NCI-H748 treated with DMSO at 0.1 percent for 48 hours (cell line): ENCODE data around the gene CARD11.

Source experiments
- DNase-seq: peaks from one replicate; lab custom pipeline; 2025; lab: John Stamatoyannopoulos, UW

Gene CARD11

DNA sequence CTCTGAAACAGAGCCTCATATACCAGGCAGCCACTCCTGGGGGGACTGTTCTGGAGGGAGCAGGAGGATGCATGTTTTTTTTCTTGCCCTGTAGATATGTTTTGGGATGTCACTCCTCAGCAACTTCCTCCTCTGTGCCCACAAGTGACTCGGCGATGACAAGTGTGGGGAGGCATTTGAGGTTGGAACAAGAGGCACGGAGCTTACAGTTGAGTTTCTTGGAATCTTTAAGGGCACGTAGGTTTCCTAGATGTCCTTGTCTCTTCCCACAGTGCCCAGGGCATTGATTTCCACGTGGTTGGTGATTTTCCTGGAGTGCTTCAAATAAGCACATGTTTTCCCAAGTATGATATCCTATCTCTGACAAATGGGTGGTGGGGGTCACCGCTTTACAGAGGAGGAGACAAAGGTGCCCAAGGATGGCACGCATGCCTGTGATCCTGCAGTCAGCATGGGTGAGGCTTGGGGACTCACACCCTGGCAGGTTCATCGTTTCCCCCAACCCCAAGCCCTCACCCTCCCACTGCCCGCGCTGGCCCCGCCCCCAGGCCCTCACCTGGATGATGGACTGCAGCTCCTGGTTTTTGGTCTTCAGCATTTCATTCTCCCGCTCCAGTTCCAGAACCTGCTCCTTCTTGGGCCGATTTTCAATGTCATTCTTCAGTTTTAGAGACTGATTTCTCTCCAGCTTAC, 104.3 kb downstream of the CARD11 start:
- no peak for DNase-seq

DNA sequence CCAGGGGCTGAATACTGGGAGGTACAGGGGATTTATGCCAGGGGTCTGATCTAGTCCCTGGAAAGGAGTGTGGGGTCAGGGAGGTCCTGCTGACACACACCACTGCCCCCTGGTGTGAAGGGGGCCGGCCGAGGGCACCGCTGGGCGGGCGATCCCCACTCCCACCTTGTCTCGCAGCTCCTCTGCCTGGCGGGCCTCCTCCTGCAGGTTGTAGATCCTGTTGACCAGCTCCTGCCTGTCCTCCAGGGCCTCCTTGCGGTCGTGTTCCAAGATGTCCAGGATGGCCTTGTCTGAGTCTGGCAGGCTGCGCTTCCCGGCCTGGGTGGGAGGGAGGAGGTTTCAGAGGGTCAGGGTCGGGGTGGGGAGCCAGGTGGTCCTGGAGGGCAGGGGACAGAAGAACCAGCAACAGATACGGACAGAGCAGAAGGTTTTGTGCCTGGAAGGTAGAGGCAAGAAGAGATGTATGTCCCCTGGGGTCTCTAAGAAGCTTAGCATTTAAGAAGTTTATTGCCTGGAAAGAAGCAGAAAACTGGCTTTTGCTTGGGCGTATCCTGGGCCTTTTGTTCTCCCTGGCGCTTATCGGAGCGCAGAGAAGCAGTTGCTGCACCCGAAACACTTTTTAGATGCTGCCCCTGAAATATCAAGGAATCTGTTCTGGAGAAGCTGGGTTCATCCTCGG, 105.0 kb downstream of the CARD11 start:
- DNase-seq: no peak

DNA sequence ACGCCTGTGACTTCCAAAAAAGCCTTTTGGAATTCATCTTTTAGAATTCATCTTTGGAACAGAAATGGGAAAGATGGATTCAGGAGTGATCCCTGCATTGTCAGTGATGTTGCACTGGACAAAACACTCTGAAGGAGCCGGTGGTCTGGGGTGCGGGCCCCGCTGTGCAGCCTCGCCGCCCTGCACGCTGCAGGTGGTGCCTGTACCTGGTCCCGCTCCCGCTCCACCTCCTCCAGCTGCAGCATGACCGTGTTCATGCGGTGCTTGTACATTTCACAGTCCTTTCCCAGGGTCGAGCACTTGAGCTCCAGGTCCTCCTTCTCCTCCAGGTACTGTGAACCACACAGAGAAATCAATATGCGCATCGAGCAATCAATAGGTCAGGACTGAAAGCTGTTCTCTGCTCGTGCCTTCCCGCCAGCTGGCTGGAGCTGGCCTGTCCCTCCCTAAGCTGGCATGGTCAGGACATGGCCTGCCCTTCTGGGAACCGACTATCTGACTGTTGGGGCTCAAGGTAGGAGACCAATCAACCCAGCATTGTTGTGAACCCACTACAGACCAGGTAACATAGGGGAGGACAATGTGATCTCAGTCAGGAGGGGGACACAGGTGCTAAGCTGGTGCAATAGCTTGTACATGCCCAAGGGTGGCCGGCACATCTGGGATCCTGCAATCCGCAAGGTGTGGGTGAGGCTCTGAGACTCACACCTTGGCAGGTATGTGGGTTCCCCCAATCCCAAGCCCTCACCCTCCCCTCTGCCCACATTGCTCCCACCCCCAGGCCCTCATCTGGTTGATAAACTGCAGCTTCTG, 105.8 kb downstream of the CARD11 start:
- DNase-seq: no peak

DNA sequence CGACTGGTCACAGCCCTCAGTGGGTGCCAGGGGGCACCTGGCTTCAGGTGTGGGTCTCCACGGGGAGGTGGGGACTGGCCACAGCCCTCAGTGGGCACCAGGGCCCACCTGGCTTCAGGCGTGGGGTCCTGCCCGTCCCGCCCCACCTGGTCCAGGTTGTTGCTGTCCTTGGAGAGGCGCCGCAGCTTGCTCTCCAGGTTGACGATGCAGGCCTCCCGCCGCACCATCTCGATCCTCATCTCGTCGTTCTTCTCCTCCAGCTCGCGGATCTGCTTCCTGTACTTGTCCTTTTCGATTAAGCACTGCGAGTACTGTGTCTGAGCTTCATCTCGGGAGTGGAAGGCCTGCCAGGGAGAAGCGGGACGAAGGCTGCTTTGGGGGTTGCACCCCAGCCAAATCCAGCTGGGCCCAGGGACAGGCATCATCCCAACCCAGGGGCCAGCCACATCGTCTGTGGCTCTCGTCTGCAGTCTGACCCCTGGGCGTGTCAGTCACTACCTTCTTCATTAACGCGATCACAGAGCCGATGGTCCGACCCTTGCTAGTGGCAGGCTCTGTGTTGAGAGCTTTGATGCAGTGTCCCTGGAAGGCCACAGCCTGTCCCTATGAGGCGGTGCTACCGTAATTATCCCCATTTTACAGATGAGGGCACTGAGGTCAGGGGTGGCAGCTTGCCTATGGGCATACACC, 106.6 kb downstream of the CARD11 start:
- DNase-seq: no peak

DNA sequence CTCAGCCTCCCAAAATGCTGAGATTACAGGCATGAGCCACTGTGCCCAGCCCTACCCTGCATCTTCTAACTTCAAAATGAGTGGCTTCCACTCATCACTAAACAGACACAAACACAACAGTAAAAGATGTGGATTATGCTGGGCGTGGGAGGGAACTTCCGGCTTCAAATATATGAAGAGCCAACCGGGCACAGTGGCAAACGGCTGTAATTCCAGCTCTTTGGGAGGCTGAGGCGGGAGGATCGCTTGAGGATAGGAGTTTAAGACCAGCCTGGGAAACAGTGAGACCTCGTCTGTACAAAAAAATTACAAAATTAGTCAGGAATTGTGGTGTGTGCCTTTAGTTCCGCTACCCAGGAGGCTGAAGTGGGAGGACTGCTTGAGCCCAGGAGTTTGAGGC, 107.4 kb downstream of the CARD11 start:
- no peak for DNase-seq

DNA sequence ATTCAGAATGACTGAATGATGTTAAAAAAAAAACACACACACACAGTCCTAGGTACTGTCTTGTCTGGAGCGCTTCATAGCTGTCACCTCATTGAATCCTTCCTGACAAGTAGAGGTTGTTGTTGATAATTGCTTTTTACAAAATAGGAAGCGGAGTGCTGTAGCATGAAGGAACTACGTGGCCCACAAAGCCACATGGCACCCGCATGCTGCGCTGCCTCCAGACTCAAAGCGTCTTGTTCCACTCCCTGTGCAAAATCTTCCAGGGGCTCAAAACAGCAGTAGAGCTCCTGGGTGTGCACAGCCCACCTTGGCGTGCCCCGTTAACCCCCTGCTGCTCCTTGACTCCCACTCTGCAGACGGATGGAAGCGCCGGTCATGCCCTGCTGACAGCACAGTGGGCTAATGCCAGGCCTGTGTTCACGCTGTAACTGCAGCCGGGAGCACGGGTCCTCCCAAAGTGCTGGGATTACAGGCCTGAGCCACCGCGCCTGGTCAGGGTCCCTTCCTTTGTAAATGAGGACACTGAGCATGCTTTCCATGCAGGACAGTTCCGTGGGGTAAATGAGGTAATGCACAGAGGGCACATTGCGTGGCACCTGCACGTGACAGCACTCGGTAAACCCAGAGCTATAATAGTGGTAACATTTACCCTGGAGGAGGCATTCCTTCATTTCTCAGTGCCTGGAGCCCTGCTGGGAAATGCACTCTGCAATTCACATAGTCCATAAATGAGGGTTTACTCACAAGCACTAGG, 108.5 kb downstream of the CARD11 start:
- no peak for DNase-seq

DNA sequence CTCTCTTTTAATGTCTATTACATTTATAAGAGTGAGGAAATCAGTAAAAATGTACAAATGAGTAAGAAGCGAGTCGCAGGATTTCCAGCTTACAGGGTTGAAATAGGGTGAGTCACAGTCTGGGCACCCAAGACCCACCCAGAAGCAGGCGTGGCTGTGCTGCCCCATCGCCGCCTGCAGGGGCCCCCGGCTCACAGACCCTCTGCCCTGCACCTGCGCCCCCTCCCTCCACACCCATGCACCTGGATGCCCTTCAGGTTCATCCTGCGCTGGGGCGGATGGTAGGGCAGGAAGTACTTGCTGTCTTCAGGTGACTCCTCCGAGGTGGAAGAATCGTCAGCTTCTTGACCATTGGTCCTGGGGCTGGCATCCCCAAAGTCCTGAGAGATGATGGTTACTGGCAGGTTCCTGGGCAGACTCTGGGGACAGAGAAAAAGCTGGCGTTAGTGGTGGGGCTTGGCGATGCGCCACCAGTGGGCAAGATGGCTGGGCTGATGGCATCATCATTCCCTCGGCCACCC, 109.4 kb downstream of the CARD11 start:
- no peak for DNase-seq

DNA sequence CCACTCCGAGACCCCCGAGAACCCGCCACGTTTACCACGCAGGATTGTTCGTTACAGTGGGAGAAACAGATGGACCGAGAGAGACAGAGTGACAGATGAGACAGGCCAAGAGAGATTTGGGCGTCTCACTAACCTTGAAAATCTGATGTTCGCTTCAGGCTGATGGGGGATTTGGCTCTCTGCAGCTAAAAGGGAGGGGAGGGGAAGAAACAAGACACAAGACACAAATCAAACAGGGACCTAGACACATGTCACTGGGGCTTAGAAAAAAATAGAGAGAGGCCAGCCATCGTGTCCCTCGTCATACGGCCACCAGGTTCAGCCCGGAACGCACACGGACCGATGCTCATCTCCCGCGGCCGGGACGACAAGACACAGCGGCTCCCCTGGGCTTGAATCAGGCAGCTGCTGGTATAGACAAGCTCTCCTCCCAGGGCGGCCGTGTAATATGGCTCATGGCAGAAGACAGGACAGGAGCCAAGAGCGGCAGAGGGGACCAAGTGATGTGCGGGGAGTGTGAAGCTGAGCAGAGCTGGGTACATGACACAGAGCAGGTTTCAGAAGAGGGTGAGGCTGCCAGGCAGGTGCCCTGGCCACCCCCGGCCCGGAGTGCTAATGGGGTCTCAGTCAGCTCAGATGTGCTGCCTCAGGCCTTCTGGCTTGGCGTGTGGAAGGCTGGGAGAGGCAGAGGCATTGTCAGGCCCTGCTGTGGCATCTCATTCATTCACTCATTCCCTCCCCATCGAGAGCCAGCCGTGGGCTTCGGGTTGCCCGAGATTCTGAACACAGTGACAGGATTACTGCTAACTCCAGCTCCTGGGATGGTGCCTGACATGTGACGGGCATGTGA, 111.0 kb downstream of the CARD11 start:
- DNase-seq: no peak

DNA sequence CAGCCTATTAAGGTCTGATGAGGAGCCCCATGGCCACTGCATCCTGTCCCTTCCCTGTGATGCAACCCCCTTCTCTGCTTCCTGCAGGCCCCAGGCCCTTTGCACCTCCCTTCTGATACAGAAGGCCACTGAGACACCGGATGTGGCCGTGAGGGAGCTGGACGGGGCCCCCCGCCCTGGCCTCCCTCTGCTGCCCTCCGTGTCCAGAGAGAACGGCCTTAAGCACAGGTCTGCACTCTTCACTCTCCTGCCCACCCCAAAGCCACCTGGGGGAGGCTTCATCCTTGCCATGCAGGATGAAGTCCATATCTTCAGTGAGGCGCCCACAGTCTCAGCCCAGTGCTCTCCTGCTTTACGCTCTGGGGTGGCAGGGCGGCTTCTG, 112.6 kb downstream of the CARD11 start:
- DNase-seq: no peak

DNA sequence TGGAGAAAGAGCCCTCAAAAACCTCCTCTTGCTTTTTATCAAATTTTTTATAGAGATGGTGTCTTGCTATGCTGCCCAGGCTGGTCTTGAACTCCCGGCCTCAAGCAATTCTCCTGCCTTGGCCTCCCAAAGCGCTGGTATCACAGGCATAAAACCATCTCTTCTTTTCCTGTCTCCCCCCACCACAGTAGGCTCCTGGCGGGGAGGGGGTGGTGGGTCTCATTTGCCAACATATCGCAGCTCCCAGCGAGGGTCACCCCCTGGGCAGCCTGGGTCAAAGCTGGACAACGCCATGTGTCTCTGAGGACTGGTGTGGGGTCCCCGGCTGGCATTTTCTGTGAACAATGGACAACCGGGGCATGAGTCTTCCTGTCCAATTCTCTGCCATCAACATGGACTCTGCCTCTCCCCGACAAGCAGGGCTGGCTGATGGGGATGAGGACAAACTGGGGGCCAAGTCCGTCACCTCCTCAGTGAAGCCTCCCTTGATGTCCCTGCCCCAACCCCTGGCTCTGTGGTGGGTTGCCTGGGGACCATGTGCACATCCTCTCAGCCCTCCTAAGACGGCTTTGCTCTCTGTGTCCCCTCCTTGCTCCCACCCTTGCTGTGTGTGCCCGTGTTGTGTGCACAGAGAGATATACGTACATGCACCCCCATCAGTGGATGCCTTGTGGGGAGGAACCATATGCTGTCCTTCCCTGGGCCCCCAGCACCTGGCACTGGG, 113.2 kb downstream of the CARD11 start:
- DNase-seq: no peak

DNA sequence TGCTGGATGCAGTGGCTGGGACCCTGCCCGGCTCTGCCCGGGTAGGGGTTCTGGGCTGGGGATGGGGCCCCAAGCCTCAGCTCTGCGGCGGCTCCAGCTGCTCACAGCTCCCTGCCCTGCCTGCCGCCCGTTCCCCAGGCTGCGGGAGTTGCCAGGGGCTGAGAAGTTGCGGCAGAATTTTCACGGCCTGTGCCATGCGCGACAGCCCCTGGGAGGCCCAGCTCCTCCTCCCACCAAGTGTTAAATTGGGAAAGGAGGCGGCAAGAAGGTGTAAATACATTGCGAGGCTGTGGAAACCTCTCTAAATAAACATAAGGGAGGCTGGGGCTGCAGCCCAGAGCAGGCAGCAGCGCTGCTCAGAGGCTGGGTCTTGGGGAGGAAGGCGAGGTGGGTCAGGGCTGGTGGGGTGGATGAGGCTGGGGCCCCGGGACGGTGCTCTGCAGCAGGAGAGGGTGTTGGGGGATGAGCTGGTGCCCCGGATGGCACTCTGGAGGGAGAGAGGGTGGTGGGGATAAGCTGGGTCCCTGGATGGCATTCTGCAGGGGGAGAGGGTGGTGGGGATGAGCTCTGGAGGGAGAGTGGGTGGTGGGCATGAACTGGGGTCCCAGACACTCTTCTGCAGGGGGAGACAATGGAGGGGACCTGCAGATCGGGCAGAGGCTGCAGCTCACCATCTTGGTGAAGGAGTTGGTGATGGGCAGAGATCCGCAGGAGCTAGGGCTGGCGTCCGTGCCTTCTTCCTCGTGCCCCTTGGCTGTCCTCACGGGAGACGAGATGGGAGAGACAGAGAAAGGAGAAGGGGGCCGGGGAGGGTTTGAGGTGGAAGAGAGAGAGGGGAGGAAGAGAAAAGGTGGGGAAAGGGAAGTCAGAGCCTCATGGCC, 114.1 kb downstream of the CARD11 start:
- no peak for DNase-seq

DNA sequence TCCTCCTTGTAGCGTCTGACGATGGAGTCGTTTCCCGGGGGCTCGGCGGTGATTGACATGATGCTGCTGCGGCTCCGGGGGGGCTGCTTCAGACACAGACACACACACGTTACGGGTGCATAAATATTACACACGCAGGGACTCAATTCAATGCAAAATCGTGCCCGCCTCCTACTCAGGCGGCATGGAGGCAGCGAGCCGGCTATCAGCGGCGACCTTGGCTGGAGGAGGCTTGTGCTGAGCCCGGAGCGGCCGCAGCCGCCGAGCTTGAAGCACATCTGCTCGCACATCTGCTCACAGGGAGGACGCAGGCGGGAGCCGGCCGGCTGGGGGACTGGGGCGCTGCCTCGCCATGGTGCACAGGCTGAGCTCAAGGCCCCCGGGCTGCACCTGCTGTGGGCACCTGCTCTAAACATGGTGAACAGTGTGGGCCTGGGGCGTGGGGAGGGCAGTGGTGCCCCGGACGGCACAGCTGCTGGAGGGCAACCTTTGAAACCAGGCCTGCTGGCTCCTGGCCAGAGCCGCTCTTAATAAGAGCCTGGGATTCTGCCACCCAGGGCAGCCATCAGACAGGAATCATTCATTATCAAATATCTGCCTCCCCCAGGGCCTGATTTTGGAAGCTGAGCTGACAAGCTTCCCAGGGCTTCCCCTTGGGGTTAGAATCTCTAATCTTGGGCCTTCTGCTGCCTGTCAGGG, 114.9 kb downstream of the CARD11 start:
- no peak for DNase-seq

DNA sequence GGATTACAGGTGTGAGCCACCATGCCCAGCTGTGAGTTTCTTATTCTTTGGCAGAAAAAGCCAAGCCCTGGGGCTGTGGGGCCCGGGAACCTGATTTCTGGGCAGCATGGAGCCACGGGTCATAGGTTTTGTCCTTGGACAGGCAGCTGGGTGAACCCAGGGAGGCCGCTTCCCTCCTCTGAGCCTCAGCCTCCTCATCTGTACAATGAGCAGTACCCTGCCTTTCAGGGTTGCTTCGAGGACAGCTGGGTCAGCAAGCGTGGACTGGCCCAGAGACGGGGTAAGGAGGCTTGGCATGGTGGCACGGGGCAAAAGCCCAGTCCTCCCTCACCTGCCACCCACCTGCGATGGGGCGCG, 115.4 kb downstream of the CARD11 start:
- no peak for DNase-seq

DNA sequence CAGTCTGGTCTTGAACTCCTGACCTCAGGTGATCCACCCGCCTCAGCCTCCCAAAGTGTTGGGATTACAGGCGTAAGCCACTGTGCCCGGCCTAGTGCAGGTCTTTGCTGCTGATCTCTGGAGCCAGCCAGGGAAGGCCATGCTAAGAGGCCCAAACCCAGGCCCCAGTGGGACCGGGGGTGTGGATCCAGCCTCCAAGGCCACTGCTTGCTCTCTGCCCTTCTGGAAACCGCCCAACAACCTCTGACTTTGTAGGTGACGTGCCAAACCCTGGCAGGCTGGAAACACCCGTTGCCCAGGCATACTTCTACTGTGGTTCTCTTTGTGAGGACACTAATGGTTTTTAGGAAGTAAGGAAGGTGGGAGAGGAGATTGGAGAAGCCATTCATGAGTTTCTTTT, 116.1 kb downstream of the CARD11 start:
- DNase-seq: no peak

DNA sequence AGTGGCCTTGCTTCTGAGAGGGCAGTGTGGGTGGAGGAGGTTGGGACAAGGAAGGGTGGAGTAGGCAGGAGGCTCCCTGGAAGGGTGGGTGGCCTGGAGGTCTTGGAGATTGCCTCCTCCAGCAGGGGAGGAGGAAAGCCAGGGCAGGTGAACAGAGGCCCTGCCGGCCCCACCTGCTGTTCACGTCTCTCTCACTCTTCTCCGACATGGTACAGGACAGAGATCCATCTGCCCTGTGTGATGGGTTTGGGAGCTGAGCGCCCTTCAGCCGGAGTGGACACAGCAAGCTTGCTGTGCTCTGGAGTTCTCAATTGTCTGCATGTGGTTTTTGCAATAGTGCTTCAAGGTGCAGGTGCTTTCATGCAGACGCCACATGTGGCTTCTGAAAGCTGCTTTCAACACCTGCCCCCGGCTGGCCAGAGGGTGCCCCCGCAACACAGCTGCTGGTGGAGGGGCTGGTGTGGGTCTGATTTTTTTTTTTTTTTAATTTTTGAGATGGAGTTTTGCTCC, 116.7 kb downstream of the CARD11 start:
- no peak for DNase-seq

DNA sequence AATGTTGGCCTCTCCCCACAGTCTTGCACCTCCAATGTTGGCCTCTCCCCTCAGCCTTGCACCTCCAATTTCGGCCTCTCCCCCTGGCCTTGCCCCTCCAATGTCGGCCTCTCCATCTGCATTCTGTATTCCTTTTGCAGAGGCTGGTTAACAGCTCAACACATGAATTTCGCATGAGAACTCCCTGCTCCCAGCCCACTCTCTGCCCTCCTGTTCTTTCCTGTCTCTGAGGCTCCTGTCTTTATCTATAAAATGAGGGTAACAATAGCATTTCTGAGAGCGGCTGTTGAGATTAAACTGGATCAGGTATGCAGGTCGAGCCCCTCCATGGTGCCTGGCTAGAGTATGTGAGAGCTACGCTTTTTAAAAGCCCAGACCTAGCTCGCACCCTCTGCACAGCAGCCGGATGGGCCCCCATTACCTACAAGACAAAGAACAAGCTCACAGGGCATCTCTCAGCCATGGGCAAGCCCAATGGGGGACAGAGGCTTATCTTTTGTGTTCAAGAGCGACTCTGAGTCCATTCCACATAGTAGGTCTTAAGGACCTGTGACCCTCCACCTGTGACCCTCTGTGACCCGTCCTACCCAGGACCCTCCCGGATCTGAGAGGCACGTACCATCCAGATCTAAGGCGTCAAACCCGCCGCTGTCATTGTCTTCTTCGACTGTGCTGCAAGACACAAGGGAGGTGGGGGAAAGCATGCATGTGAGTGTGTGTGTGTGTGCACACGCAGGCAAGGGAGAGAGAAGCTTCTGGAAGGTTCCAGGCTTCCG, 117.4 kb downstream of the CARD11 start:
- no peak for DNase-seq
